ENCODE data around the gene INO80D.

GRCh38 chr2:205952282-205952681 lies 133.7 kb downstream of the INO80D start:
- TF ChIP-seq CTCF (IDR thresholded peaks at IDR 0.05) (no peak), ZFX (IDR thresholded peaks at IDR 0.05; ENCODE audit: borderline replicate concordance) (no peak)
